ENCODE data around the gene MACROD2. TPM values are rescaled to one million over a fixed set of nuclear protein-coding genes. Genes with fewer than 3 reads are reported as not detected.

The MACROD2 gene
- polyA plus RNA-seq, 1 donor (not counting 4 experiments of a cell fraction or from before 2014, with no cell fraction given): 0.71 TPM

DNA sequence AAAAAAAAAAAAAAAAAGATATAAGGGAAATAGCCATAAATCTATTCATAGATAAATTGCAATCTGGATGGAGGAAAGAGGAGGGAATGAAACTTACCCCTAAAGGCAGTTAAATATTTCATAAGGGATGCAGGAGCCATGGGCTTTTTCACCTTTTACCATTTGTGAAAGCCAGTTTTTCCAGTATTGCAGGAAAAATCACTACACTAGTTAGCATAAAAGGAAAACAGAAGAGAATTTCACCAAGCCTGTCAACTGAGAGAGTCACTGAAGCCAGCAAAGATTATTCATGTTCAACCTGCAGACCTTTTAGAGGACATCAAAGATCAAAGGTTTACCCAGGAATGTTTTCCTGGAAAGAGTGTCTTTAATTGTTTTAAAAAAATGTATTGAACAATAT is 1608.2 kb downstream of the MACROD2 start:
- Histone ChIP-seq H3K9me1 (ENCODE audit: control insufficient read depth, extremely low read depth, insufficient read depth, low read length) (no peaks in the 10 kb centered on the region), H3K4me3 (ENCODE audit: control insufficient read depth in 2 of 3, extremely low read depth in 1 of 3, insufficient read depth in 2 of 3, low read depth in 1 of 3, low read length in 3 of 3) (no peak overlapping the region), H2AFZ (ENCODE audit: control insufficient read depth, low read length) (no peak overlapping the region), H3K36me3 (ENCODE audit: control insufficient read depth in 2 of 2, extremely low read depth in 1 of 2, insufficient read depth in 2 of 2, low read length in 2 of 2) (no peaks in the 10 kb centered on the region), H4K20me1 (ENCODE audit: control insufficient read depth, extremely low read depth, insufficient read depth, low read length) (no peaks in the 10 kb centered on the region), H3K9ac (ENCODE audit: control insufficient read depth, extremely low read depth, insufficient read depth, low read length) (no peak overlapping the region), H3K9me3 (ENCODE audit: control insufficient read depth, low read depth, low read length) (no peaks in the 10 kb centered on the region), H3K4me2 (ENCODE audit: control insufficient read depth, extremely low read depth, insufficient read depth, low read depth, low read length) (no peak overlapping the region), H3K4me1 (ENCODE audit: control insufficient read depth, extremely low read depth, insufficient read depth, low read length) (no peaks in the 10 kb centered on the region), H3K27ac (ENCODE audit: control insufficient read depth, insufficient read depth, low read length) (no peak overlapping the region), H3K79me2 (ENCODE audit: control insufficient read depth, insufficient read depth, low read length) (no peaks in the 10 kb centered on the region), H3K27me3 (ENCODE audit: control insufficient read depth, extremely low read depth, insufficient read depth, low read length) (no peaks in the 10 kb centered on the region)
- no peak for DNase-seq (ENCODE audit: low read depth, low spot score)
- no peak for TF ChIP-seq EZH2 (IDR thresholded peaks at IDR 0.05; ENCODE audit: low read length)
- no peak for TF ChIP-seq CTCF (optimal IDR thresholded peaks at IDR 0.05 in 1 of 3, IDR thresholded peaks at IDR 0.05 in 1 of 3, conservative IDR thresholded peaks at IDR 0.05 in 1 of 3; ENCODE audit: extremely low read depth in 1 of 3, insufficient read depth in 2 of 3, low read length in 3 of 3)
- dilution Hi-C loops (cut with MboI; ENCODE audit: extremely low pct_ligation_motif_present, low sequenced_read_pairs): no loop called here
- FAIRE-seq: no peak

- dilution Hi-C loops (cut with MboI; ENCODE audit: extremely low pct_ligation_motif_present, low sequenced_read_pairs): no loop called here
- FAIRE-seq: no peak
Observed at GRCh38 chr20:15603978-15604805, 1608.9 kb downstream of the MACROD2 start.

More at GRCh38 chr20:15603978-15604805, 1608.9 kb downstream of the MACROD2 start:
- Histone ChIP-seq H3K36me3 (ENCODE audit: control insufficient read depth in 2 of 2, extremely low read depth in 1 of 2, insufficient read depth in 2 of 2, low read length in 2 of 2) (no peaks in the 10 kb centered on the region), H3K27me3 (ENCODE audit: control insufficient read depth, extremely low read depth, insufficient read depth, low read length) (no peaks in the 10 kb centered on the region), H3K9ac (ENCODE audit: control insufficient read depth, extremely low read depth, insufficient read depth, low read length) (no peak overlapping the region), H3K4me2 (ENCODE audit: control insufficient read depth, extremely low read depth, insufficient read depth, low read depth, low read length) (no peak overlapping the region), H2AFZ (ENCODE audit: control insufficient read depth, low read length) (no peak overlapping the region), H4K20me1 (ENCODE audit: control insufficient read depth, extremely low read depth, insufficient read depth, low read length) (no peaks in the 10 kb centered on the region), H3K4me3 (ENCODE audit: control insufficient read depth in 2 of 3, extremely low read depth in 1 of 3, insufficient read depth in 2 of 3, low read depth in 1 of 3, low read length in 3 of 3) (no peak overlapping the region), H3K79me2 (ENCODE audit: control insufficient read depth, insufficient read depth, low read length) (no peaks in the 10 kb centered on the region), H3K4me1 (ENCODE audit: control insufficient read depth, extremely low read depth, insufficient read depth, low read length) (no peaks in the 10 kb centered on the region), H3K9me1 (ENCODE audit: control insufficient read depth, extremely low read depth, insufficient read depth, low read length) (no peaks in the 10 kb centered on the region), H3K27ac (ENCODE audit: control insufficient read depth, insufficient read depth, low read length) (no peak overlapping the region), H3K9me3 (ENCODE audit: control insufficient read depth, low read depth, low read length) (no peaks in the 10 kb centered on the region)
- no peak for DNase-seq (ENCODE audit: low read depth, low spot score)
- no peak for TF ChIP-seq EZH2 (IDR thresholded peaks at IDR 0.05; ENCODE audit: low read length)
- TF ChIP-seq CTCF (optimal IDR thresholded peaks at IDR 0.05 in 1 of 3, IDR thresholded peaks at IDR 0.05 in 1 of 3, conservative IDR thresholded peaks at IDR 0.05 in 1 of 3; ENCODE audit: extremely low read depth in 1 of 3, insufficient read depth in 2 of 3, low read length in 3 of 3): no peak
